AG09319 (cell line): ENCODE data around the gene MEGF11.
"Not testable (repeated sequence)": the region's sequence is repeated elsewhere in the genome, so short reads cannot be mapped to it uniquely, and the experiment has no call there.

Source experiments
- DNase-seq: peaks from one replicate; pipeline ENCODE4 v3.0.0-alpha.2; 2010; ENCODE audit warnings: low read depth; ENCODE audit errors: extremely low read depth
- TF ChIP-seq, protein P1 (sequence below): IDR thresholded peaks from 2 replicates; pipeline ENCODE4 v1.5.1; 2011; ENCODE audit warnings: low read depth, mild to moderate bottlenecking, inconsistent platforms, low read length, moderate library complexity

Gene MEGF11

DNA sequence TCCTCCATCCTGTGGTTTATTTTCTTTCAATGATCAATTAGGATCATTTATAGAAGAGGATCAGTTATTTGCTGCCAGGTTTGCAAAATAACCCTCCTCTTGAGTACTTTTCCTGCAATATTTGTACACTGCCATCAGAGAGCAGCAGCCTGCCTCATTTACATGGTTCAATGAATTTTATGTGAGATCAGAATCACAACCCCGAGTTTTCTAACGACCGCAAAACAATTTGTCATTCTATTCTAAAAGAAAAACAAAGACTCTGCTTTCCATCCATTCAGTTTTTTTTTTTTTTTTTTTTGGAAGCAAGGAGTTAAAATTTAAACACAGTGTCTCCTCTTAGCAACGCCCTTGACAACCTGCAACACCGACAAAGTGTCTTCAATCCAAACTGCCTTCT is 237.4 kb downstream of the MEGF11 start:
- DNase-seq = no peak
- TF ChIP-seq, protein P1, sequence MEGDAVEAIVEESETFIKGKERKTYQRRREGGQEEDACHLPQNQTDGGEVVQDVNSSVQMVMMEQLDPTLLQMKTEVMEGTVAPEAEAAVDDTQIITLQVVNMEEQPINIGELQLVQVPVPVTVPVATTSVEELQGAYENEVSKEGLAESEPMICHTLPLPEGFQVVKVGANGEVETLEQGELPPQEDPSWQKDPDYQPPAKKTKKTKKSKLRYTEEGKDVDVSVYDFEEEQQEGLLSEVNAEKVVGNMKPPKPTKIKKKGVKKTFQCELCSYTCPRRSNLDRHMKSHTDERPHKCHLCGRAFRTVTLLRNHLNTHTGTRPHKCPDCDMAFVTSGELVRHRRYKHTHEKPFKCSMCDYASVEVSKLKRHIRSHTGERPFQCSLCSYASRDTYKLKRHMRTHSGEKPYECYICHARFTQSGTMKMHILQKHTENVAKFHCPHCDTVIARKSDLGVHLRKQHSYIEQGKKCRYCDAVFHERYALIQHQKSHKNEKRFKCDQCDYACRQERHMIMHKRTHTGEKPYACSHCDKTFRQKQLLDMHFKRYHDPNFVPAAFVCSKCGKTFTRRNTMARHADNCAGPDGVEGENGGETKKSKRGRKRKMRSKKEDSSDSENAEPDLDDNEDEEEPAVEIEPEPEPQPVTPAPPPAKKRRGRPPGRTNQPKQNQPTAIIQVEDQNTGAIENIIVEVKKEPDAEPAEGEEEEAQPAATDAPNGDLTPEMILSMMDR = no peak

DNA sequence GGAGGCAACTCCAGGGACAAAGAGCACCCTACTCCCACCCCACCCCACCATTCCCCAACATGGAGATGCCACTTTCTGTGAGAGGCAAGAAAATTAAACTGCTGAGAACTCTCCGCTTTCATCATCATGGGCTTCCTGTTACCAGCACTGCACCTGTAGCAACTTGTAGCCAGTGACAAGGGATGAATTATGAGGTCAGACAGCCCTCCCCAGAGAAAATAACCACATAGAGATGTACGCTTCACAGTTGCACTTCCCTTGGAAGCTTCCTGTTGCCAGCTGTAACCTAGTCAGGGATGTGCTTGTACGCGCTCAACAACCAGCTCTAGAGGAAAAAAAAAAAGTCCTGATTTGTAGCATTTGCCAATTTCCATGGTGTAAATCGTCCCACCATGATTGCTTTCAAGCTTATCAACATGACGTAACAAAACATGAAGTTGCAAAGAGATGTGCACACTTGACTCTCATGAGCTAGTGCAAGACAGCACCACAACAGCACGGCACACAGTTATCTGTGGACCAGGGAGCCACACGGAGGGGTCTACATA is 238.8 kb downstream of the MEGF11 start:
- DNase-seq = no peak
- TF ChIP-seq, protein P1 = no peak

- TF ChIP-seq, protein P1 = no peak
- DNase-seq = no peak
These were observed 239.5 kb downstream of the MEGF11 start for GRCh38 chr15:66014022-66014421.

DNA sequence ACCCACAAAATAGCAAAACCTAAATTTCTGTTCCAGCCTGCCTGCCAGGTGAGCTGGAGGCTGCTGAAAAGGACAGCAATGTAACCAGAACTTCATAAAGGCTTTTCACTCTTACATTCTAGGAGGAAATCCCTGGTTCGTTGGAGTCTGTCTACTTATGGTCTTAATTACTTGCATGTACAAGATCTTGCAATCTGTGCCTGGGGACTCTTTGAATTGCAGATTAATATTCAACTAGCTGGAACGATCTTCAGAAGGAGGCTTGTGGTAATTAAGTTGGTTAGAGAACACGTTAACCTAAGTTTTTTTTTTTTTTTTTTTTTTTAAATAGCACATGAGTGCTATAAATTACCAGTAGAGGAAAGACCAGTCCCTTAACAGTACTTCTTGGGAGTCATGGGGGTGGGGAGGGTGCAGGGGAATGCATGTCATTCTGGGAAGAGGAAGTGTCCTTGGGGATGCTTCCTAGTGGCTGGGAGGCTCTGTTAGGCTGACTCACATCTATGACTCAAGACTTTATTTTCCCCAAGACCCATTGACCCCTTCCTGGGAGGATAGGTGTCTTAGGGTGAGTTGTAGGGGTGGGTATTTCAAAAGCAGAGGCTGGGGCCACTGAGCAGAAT is 244.5 kb downstream of the MEGF11 start:
- TF ChIP-seq, protein P1 = no peak
- no peak for DNase-seq

- TF ChIP-seq, protein P1 = no peak
- DNase-seq = no peak
These were observed 245.8 kb downstream of the MEGF11 start for GRCh38 chr15:66007663-66008262.

GRCh38 chr15:66006986-66007385 is 246.6 kb downstream of the MEGF11 start:
- DNase-seq = no peak
- TF ChIP-seq, protein P1 = no peak

- no peak for DNase-seq
- TF ChIP-seq, protein P1 = no peak
These were observed 248.8 kb downstream of the MEGF11 start for GRCh38 chr15:66004618-66005262.

- DNase-seq = not testable (repeated sequence)
These were observed 250.4 kb downstream of the MEGF11 start for GRCh38 chr15:66003129-66003528.
